ENCODE measurements around the gene TEX44. TPM values are rescaled to one million over a fixed set of nuclear protein-coding genes. Genes with fewer than 3 reads are reported as not detected.
"Not testable (repeated sequence)": the region's sequence is repeated elsewhere in the genome, so short reads cannot be mapped to it uniquely, and the experiment has no call there.

Gene TEX44
- total RNA-seq, 2 donors from 2014 or later = not detected

DNA sequence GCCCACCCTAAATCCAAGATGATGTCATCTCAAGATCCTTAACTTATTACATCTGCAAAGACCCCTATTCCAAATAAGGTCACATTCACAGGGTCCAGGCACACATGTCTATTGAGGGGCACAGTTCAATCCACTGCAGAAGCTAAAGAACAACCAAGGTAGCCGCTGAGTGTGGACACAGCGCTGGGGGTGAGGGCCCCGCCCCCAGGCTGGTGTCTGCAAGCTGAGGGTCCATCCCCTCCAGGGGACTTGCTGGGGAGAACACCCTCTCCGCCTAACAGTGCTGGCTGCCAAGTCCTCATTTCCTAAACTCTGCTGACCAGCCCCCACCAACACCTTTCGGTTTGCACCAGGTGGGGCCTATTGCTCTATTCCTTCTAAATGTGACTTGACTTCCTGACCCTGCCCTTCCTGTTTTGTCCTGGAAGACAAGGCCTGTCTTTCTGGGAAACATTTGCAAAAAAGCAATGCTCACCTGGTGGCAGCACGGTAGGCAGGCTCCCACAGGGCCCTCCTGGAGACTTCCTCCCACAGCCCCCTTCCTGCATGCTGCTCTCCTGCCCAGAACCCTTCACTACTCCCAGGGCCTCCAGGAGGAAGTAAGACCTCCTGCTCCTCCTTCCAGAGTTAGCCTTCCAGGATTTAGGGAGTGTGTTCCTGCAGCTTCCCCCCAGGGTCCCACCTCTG lies 24.4 kb upstream of the TEX44 start:
- no peak for ATAC-seq
- DNase-seq = no peak
- intact Hi-C loops (cut with DNase I) = no loop called here

DNA sequence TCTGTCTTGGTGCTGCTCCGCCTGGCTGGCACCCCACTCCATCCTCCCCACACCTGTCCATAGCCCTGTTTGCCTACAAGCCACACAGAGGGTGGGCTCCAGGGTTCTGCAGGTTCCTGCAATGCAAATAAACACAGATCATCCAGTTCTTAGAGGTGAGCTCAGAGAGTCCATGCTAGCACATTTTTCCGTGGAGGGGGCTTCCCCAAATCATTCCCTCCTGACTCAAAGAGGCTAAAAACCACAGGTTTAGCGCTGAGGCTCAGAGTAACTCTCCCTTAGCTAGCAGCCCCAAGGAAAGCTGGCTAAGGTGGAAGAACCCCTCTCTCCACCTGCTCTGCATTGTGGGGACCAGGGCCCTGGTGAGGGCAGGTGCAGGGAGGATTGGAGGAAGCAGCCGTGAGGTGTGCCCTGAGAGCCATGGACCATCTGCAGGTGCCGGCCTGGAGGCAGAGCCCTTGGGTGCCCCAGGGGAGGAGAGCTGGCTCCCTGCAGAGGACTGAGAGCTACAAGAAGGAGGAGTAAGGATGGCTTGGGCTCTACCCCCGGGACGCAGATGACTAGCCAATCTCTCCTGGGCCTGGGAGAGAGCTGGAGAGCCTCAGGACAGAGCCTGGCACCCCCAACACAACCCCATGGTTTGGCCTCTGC lies 23.8 kb upstream of the TEX44 start:
- no peak for DNase-seq
- intact Hi-C loops (cut with DNase I) = no loop called here
- ATAC-seq = no peak

DNA sequence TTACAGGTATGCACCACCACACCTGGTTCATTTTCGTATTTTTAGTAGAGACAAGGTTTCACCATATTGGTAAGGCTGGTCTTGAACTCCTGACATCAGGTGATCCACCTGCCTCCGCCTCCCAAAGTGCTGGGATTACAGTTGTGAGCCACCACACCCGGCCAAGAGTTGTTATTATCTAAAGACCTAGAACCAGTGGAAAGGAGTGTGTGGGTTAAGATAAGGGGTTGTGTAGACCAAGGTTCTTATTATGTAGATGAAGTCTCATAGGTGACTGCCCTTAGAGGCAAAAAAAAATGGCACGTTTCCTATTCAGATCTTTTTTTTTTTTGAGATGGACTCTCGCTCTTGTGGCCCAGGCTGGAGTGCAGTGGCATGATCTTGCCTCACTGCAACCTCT lies 21.7 kb upstream of the TEX44 start:
- intact Hi-C loops (cut with DNase I); DNase-seq; ATAC-seq: not testable (repeated sequence)

DNA sequence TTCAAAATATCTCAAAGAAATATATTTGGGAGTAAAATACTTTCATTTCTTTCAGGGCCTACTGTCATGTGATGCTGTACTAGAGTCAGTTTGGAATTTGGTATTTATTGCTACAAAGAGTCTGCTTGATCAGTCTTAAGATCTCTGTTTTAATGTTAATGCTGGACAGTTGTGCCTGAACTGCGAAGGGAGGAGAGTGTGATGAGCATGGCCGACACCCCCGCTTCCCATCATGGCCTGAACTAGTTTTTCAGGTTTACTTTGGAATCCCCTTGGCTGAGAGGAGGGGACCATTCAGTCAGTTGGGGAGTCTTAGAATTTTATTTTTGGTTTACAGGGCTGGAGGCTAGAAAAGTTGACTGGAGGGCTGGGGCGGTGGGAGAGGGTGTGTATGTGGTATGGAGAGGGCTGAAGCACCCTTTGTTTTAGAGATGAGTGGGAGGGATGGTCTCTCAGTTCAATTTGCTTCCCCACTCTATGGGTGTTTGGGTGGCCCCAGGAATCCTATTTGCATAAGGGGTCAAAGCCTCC lies 20.9 kb upstream of the TEX44 start:
- DNase-seq (no peak), ATAC-seq (no peak)
- intact Hi-C loops (cut with DNase I) = no loop called here

DNA sequence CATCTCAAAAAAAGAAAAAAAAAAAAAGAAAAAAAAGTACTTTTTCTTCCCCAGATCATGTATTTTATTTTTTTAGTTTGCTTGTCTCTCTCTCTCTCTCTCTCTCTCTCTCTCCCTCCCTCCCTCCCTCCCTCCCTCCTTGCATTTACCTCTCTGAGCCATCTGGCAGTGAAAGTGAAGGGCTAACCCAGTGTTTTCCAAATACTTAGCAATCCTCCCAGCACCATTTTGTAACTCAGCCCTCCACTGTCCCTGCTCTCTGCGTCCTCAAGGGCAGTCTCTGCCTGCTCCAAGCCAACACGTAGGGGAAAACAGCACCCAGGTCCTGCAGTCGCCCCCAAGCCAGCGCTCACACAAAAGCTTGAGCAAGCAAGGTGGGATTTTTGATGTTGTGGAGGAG lies 19.6 kb upstream of the TEX44 start:
- ATAC-seq (no peak), DNase-seq (no peak)
- intact Hi-C loops (cut with DNase I) = no loop called here

DNA sequence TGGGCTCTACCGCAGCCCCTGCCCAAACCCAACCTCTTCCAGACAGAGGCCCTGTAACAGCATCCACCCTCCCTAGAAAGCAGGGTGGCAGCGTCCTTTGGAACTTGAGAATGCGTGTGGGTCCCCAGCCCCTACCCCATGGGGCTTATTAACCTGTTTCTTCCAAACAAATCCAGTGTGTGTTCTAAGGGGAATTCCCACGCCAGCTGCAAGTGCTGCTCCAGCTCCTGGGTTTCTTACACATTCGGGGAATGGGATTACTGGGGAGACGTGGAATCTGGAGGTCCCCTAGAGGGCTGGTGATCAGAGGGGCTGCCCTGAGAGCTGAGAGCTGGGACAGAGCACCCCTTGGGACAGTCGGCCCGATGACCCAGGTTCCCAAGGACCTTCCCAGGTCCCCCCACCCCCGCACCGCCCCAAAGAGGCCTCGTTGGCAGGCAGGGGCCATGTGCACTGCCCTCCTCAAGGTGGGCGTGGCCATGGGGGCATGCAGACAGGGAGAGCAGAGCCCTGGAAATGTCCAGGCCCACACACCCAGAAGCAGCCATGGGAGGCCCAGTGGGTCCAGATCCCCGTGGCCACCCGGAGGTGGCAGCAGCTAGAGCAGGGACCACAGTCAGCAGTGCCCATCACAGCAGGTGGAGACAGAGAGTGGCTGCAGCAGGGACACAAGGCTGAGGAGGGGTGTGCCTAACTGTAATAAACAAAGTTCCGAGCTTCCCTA lies 18.8 kb upstream of the TEX44 start:
- intact Hi-C loops (cut with DNase I) = no loop called here
- no peak for DNase-seq
- ATAC-seq = no peak

DNA sequence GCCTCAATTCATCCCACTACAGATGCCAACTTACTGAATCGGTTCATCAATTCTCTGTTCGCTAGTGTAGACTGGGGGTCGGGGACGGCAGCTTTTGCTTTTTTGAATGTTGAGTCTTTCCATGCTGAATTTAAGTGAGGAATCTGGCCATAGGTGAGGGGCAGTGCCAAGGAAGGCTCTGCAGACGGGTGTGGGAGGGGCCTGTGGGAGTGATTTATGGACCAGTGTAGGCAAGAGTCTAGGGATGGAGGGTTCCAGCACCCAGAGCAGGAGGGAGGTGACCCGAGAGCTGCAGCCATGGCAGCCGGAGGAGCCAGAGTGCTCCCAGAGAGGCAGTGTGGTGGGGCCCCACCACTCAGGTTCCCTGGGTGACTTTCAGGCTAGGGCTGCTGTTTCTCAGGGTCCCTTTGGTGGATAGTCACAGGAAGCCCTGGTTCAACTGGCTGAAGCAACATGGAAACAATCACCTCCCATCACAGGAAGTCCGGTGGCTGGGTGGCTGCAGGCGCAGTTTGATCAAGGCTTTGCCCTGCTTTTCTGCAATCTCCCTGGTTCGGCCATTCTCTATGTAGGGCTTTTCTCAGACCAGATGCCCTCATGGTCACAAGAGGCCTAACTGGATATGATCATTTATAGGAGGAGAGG lies 16.9 kb upstream of the TEX44 start:
- intact Hi-C loops (cut with DNase I) = no loop called here
- DNase-seq (no peak), ATAC-seq (no peak)

DNA sequence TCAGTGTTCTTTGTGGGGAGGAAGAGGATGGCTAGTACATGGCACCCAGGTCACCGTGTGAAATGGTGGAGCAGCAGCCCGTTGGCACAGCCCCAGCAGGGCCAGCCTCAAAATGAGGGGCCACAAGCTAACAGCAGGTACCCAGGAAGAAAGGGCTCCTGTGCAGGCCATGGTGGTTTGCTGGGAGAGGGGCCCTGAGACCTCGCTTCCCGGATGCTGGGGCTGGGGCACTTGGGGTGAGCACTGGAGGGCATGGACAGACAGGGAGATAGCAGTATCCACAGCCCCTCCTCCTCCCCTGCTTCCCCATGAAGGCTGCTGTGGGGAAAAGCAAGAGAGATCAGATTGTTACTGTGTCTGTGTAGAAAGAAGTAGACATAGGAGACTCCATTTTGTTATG lies 16.2 kb upstream of the TEX44 start:
- DNase-seq = no peak

DNA sequence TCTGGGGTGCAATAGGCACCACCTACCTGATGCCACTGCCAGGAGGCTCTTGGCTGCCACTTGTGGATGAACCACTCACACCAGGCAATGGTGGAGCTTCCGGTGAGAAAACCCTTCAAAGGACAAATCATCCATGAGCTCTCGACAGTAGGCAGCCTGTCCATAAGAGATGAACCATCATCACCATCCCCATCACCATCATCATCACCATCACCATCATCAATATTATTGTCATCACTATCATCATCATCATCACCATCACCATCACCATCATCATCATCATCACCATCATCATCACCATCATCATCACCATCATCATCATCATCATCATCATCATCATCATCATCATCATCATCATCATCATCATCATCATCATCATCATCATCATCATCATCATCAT lies 14.0 kb upstream of the TEX44 start:
- intact Hi-C loops (cut with DNase I); DNase-seq; ATAC-seq: not testable (repeated sequence)

More for the DNA sequence above, 16.2 kb upstream of the TEX44 start:
- ATAC-seq = no peak
- intact Hi-C loops (cut with DNase I) = no loop called here

DNA sequence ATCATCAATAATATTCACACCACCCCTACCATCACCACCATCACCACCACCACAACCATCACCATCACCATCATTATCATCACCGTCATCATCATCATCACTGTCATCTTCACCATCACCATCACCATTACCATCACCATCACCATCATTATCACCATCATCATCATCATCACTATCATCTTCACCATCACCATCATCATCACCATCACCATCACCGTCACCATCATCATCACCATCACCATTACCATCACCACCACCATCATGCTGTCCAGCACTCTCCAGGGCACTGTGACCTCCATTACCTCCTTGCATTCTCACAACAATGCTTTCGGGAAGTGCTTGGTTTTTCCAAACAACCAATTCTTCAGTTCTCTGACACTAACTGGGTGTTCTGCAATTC lies 13.1 kb upstream of the TEX44 start:
- ATAC-seq = no peak
- DNase-seq = no peak
- intact Hi-C loops (cut with DNase I) = no loop called here

DNA sequence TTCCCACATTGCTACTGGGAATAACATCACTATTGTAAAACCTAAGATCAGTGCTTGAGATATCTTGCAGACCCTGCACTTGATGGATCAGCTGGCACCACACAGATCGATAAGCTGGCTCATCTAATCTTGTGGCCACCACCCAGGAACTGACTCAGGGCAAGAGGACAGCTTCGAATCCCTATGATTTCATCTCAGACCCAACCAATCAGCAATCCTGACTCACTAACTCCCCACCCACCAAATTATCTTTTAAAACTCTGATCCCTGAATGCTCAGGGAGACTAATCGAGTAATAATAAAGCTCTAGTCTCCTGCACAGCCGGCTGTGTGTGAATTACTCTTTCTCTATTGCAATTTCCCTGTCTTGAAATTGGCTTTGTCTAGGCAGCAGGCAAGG lies 11.3 kb upstream of the TEX44 start:
- ATAC-seq (no peak), DNase-seq (no peak)
- intact Hi-C loops (cut with DNase I) = no loop called here

DNA sequence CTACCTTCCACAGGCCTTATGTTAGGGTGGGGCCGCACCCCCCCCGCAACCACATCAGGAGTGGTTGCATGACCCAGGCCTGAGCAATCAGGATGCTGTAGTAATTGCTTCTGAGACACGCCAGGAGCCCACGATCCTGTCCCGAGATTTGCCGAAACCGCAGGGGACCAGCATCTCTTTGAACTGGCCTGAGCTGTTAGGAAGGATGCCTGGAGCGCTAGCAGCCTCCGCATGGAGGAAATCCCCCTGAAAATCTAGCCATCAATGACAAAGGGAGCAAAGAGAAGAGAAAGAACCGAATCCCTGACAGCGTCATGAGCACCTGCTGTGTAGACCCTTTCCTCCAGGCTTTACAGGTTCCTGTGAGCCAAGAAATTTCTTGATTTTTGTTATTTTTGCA lies 8.7 kb upstream of the TEX44 start:
- ATAC-seq = no peak

DNA sequence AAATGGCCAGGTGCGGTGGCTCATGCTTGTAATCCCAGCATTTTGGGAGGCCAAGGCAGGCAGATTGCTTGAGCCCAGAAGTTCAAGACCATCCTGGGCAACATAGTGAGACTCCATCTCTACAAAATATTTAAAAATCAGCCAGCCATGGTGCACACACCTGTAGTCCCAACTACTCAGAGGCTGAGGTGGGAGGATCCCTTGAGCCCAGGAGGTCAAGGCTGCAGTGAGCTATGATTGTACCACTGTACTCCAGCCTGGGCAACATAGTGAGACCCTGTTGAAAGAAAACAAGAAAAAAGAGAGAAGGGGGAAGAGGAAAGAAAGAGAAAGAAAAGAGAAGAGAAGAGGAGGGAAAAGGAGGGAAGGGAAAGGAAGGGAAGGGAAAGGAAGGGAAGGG lies 4.9 kb upstream of the TEX44 start:
- intact Hi-C loops (cut with DNase I); DNase-seq; ATAC-seq: not testable (repeated sequence)

More for the DNA sequence above, 8.7 kb upstream of the TEX44 start:
- DNase-seq = no peak
- intact Hi-C loops (cut with DNase I) = no loop called here

DNA sequence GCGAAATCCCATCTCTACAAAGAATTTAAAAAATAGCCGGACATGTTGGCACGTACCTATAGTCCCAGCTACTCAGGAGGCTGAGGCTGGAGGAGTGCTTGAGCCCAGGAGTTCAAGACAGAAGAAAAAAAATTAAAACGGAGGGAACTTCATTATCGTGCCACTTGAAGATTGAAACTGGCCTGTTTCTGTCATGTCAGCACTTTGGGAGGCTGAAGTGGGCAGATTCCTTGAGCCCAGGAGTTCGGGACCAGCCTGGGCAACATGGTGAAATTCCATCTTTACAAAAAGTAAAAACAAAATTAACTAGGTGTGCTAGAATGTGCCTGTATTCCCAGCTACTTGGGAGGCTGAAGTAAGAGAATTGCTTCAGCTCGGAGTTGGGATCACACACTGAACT lies 3.0 kb upstream of the TEX44 start:
- DNase-seq (no peak), ATAC-seq (no peak)
- intact Hi-C loops (cut with DNase I) = no loop called here

DNA sequence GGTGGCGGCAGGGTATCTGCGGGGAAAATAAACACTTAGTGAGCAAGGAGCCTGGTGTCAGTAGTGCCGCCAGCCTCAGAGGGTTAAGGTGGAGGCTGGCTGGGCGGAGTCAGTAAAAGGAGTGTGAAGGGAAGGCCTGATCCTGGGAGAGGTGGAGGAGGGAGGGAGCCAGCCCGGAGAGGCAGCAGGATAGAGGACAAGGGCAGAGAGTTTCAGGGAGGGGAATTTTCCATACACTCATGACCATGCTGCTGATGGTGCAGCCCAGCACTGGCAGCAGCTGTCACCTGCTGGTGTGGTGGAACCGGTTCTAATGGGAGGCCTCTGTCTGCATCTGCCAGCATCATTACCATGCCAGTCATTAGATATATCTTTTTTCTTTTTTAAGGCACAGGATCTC lies 2.0 kb upstream of the TEX44 start:
- intact Hi-C loops (cut with DNase I) = no loop called here
- no peak for DNase-seq
- no peak for ATAC-seq

DNA sequence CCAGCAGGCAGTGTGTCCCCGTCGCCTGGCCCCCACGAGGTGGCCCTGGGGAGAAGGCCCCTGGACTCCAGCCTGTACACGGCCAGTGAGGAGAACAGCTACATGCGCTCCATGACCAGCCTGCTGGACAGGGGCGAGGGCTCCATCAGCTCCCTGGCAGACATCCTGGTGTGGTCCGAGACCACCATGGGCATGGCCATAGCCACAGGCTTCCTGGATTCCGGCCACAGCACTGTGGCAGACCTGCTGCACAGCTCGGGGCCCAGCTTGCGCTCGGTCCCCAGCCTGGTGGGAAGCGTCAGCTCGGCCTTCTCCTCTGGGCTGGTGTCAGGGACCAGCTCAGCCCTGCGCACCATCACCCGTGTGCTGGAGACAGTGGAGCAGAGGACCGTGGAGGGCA lies 1.0 kb downstream of the TEX44 start:
- ATAC-seq (no peak), DNase-seq (no peak)
- intact Hi-C loops (cut with DNase I) = no loop called here

DNA sequence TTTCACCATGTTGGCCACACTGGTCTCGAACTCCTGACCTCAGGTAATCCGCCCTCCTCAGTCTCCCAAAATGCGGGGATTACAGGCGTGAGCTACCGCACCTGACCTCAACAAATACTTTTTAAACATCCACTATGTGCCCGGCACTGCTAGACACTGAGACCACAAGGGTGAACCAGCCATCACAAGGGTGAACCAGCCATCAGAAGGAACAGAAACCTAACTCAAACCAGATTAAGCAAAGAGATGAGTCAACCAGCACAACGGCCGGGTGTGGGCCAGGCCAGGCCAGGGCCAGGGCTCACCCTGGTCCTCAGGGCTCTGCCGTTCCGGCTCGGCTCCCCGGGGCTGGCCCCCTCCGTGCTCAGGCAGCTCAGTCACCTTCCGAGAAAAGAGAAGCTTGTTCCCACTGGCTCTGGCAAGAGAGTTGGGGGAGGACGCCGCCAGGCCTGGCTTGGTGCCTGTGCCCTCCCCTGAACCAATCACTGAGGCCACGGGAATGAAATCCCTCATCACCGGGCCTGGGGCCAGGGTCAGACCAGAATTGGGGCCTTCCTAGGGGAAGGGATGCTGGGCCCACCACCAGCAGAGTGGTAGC lies 4.4 kb downstream of the TEX44 start:
- intact Hi-C loops (cut with DNase I) = no loop called here
- DNase-seq (peak; percentile 65), ATAC-seq (peak; percentile 66 to 68)

DNA sequence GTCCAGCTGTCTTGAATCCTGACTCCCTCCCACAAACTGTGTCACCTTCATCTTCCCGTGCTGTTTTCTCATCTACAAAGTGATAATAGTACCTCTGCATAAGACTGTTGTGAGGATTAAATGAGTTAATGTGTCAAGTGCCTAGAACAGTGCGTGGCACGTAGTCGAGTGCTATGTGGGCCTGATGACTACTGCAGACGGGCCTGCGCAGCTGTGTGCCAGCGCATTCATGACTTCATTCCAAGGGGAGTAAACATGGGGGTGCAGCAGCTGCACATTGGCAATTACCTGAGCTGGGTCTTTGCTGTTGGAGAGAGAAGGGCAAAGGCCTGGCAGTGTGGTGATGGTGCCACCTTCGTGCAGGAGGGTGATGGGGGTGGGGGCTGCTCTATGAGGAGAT lies 5.0 kb downstream of the TEX44 start:
- DNase-seq (no peak), ATAC-seq (no peak)
- intact Hi-C loops (cut with DNase I) = no loop called here

DNA sequence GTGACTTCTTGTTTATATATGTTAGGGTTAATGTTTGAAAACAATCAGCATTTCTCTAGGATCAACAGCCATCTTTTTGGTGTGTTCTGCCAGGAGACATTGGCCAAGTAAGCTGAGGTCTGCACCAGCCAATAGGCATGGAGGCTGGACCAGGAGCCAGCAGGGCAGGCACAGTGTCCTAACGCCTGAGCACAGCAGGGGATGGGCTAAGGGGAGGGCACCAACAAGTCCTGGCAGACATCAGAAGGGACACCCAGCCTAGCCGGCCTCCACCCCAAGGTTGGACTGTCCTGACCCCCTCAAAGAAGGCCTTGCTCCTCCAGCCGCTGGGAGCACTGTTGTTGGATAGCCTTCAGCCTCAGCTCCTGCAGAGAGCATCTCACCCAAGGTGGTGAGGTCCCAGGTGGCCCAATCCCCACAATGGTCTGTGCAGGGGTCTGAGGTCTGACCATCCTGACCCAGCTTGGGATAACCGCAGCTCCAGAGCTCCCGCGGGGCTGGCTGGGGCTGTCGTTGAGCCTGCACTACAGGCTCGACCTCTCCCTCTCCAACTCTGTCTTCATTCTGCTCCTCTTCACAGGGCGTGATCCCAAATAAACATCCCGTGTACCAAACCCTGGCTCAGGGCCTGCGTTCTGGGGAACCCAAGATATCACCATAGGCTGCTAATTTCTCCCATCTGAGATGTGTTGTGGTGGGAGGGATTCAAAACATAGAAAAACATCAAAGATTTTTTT lies 8.1 kb downstream of the TEX44 start:
- intact Hi-C loops (cut with DNase I) = loop anchor here in 1 of 2 donors (2.0 to 5.0 kb wide), 2 partner anchors 38 to 88 kb away; no protein-coding TSS in a partner anchor
- DNase-seq (peak; percentile 51), ATAC-seq (no peak)

Data from left cardiac atrium (tissue), 4 donors.